ENCODE data around the gene SIL1.

SIL1 gene

GRCh38 chr5:138985256-138985655, 212.9 kb downstream of the SIL1 start:
- no peak overlapping the region for H2AFZ ChIP-seq (ENCODE audit: low read length)
- no peaks in the 10 kb centered on the region for H4K20me1 ChIP-seq (ENCODE audit: insufficient read depth, low read length)
- no peaks in the 10 kb centered on the region for H3K9me3 ChIP-seq (ENCODE audit: low read length)
- TF ChIP-seq CTCF (IDR thresholded peaks at IDR 0.05; ENCODE audit: low read length) (no peak), EZH2 (IDR thresholded peaks at IDR 0.05; ENCODE audit: borderline replicate concordance, low read length) (no peak)
- no peak overlapping the region for H3K4me2 ChIP-seq (ENCODE audit: low read length)
- no peaks in the 10 kb centered on the region for H3K9me2 ChIP-seq (ENCODE audit: low read depth, low read length)
- H3K9ac ChIP-seq (ENCODE audit: low read length): no peak overlapping the region
- H3F3A ChIP-seq (ENCODE audit: insufficient read depth, low read length): no peaks in the 10 kb centered on the region
- H3K27me3 ChIP-seq (ENCODE audit: insufficient read depth, low read length): no peaks in the 10 kb centered on the region
- H3K36me3 ChIP-seq (ENCODE audit: insufficient read depth, low read length): no peaks in the 10 kb centered on the region
- no peak overlapping the region for H3K27ac ChIP-seq (ENCODE audit: low read depth, low read length, poor library complexity, severe bottlenecking)
- H3K4me1 ChIP-seq (ENCODE audit: insufficient read depth, low read length, severe bottlenecking): no peaks in the 10 kb centered on the region
- no peaks in the 10 kb centered on the region for H3K79me2 ChIP-seq (ENCODE audit: insufficient read depth, low read length)
- no peak overlapping the region for H3K4me3 ChIP-seq (ENCODE audit: low read depth, low read length, poor library complexity, severe bottlenecking)

GRCh38 chr5:138983984-138984383, 214.2 kb downstream of the SIL1 start:
- TF ChIP-seq EZH2 (IDR thresholded peaks at IDR 0.05; ENCODE audit: borderline replicate concordance, low read length): no peak
- no peak for TF ChIP-seq CTCF (IDR thresholded peaks at IDR 0.05; ENCODE audit: low read length)
- Histone ChIP-seq H3K4me2 (ENCODE audit: low read length) (no peak overlapping the region), H3K9ac (ENCODE audit: low read length) (no peak overlapping the region), H3K4me1 (ENCODE audit: insufficient read depth, low read length, severe bottlenecking) (no peaks in the 10 kb centered on the region), H3K4me3 (ENCODE audit: low read depth, low read length, poor library complexity, severe bottlenecking) (no peak overlapping the region), H3K9me3 (ENCODE audit: low read length) (no peaks in the 10 kb centered on the region), H3K27ac (ENCODE audit: low read depth, low read length, poor library complexity, severe bottlenecking) (no peak overlapping the region), H3K36me3 (ENCODE audit: insufficient read depth, low read length) (no peaks in the 10 kb centered on the region), H2AFZ (ENCODE audit: low read length) (no peak overlapping the region), H3K9me2 (ENCODE audit: low read depth, low read length) (no peaks in the 10 kb centered on the region), H3F3A (ENCODE audit: insufficient read depth, low read length) (no peaks in the 10 kb centered on the region), H4K20me1 (ENCODE audit: insufficient read depth, low read length) (no peaks in the 10 kb centered on the region), H3K79me2 (ENCODE audit: insufficient read depth, low read length) (no peaks in the 10 kb centered on the region), H3K27me3 (ENCODE audit: insufficient read depth, low read length) (no peaks in the 10 kb centered on the region)

- Histone ChIP-seq H3K4me3 (ENCODE audit: low read depth, low read length, poor library complexity, severe bottlenecking) (no peak overlapping the region), H3K79me2 (ENCODE audit: insufficient read depth, low read length) (no peaks in the 10 kb centered on the region), H4K20me1 (ENCODE audit: insufficient read depth, low read length) (no peaks in the 10 kb centered on the region), H3K36me3 (ENCODE audit: insufficient read depth, low read length) (no peaks in the 10 kb centered on the region), H3K9ac (ENCODE audit: low read length) (no peak overlapping the region), H3K9me3 (ENCODE audit: low read length) (no peaks in the 10 kb centered on the region), H3K4me2 (ENCODE audit: low read length) (no peak overlapping the region), H3K4me1 (ENCODE audit: insufficient read depth, low read length, severe bottlenecking) (no peaks in the 10 kb centered on the region), H2AFZ (ENCODE audit: low read length) (no peak overlapping the region), H3F3A (ENCODE audit: insufficient read depth, low read length) (no peaks in the 10 kb centered on the region), H3K27ac (ENCODE audit: low read depth, low read length, poor library complexity, severe bottlenecking) (no peak overlapping the region), H3K27me3 (ENCODE audit: insufficient read depth, low read length) (no peaks in the 10 kb centered on the region), H3K9me2 (ENCODE audit: low read depth, low read length) (no peaks in the 10 kb centered on the region)
- no peak for TF ChIP-seq EZH2 (IDR thresholded peaks at IDR 0.05; ENCODE audit: borderline replicate concordance, low read length)
- no peak for TF ChIP-seq CTCF (IDR thresholded peaks at IDR 0.05; ENCODE audit: low read length)
These were observed 216.6 kb downstream of the SIL1 start for GRCh38 chr5:138981586-138981985.

Measured in OCI-LY1 (cell line).